GM12872 (cell line): ENCODE data around the gene IL11RA.

ENCODE experiments used
- CTCF ChIP-seq: IDR thresholded peaks from 3 replicates; pipeline ENCODE4 v1.5.1; 2011; ENCODE audit warnings: low read depth, mild to moderate bottlenecking, low read length, moderate library complexity; ENCODE audit not compliant: insufficient read depth

IL11RA gene

GRCh38 chr9:34651876-34652601 lies at the start of gene IL11RA:
TSS of gene IL11RA (plus strand) at chr9:34652185. CDS start at chr9:34655218, 3,033 bp downstream.
- no peak for TF ChIP-seq CTCF

GRCh38 chr9:34603610-34604231 lies 48.3 kb upstream of the IL11RA start:
- peak; percentile 93 for TF ChIP-seq CTCF

- no peak for TF ChIP-seq CTCF
These were observed 45.8 kb upstream of the IL11RA start for GRCh38 chr9:34606190-34606589.

- no peak for TF ChIP-seq CTCF
These were observed 45.1 kb upstream of the IL11RA start for GRCh38 chr9:34606905-34607304.

- TF ChIP-seq CTCF, result no peak
These were observed 44.7 kb upstream of the IL11RA start for GRCh38 chr9:34607331-34607730.

GRCh38 chr9:34610434-34611206 lies 41.4 kb upstream of the IL11RA start:
- TF ChIP-seq CTCF, result no peak

GRCh38 chr9:34611251-34611810 lies 40.7 kb upstream of the IL11RA start:
- TF ChIP-seq CTCF, result 0 out of 3 replicates have a peak, but pooled peaks have one; percentile 1
